GM18517 (cell line): ENCODE data around the gene GSK3B.
"Not testable (repeated sequence)": the region's sequence is repeated elsewhere in the genome, so short reads cannot be mapped to it uniquely, and the experiment has no call there.

Source experiments
- ATAC-seq: cut with Tn5 transposase; IDR thresholded peaks from one replicate; pipeline ENCODE4 v1.9.1; 2021; ENCODE audit warnings: mild to moderate bottlenecking, moderate library complexity; ENCODE audit not compliant: unreplicated experiment

The GSK3B gene

DNA sequence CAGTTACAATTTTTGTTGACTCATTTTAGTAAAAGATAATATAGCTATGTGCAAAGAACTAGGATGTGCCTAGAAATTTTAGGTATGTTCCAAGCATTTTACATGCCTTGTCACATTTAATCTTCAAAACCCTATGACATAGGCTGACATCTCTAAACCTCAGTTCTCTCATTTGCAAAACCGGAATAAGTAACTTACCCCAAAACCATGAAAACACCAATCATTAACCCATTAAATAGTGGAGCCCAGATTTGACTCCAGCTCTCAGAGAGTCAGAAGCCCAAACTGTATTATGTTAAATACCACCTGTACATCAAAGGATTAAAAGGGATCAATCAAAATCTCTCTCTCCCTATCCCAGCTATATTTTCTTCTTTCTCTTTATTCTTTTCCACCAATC lies 36.6 kb downstream of the GSK3B start:
- no peak for ATAC-seq

DNA sequence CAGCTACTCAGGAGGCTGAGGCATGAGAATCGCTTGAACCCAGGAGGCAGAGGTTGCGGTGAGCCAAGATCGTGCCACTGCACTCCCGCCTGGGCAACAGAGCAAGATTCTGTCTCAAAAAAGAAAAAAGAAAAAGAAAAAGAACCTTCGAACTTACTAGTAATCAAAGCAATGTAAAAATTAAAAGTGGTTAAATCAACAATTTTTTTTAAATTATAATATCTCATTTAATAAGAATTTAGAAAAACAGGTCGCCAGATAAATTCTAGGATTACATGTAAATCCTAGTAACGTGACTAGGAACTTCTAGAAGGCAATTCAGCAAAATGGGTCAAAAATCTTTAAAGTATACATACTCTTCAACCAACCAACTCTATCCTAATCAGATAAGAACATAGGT lies 37.2 kb downstream of the GSK3B start:
- no peak for ATAC-seq

DNA sequence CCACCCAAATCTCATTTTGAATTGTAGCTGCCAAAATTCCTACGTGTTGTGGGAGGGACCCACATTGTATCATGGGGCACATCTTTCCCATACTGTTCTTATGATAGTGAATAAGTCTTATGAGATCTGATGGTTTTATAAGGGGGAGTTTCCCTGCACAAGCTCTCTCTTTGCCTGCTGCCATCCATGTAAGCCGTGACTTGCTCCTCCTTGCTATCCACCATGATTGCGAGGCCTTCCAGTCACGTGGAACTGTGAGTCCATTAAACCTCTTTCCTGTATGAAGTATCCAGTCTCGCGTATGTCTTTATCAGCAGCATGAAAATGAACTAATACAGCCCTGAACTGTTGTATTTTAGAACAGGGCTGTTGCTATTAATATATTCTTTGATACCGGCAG lies 40.6 kb downstream of the GSK3B start:
- ATAC-seq: not testable (repeated sequence)

DNA sequence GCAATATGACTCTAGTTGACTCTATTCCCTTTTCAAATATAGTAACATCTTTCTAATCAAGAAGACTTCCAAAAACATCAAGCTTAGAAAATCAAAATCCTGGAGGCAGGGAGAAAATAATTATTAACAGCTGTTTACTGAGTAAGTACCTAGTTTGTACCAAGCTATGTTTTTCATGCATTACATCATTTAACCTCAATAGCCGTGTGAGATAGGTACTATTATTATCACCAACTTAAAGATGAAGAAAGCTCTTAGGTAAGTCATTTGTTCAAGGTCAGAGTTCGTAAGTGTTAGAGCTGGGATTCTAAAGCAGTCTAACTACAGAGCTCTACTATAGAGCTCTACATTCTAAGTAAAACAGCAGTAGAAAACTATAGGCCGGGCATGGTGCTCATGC lies 41.6 kb downstream of the GSK3B start:
- ATAC-seq: peak; percentile 47

DNA sequence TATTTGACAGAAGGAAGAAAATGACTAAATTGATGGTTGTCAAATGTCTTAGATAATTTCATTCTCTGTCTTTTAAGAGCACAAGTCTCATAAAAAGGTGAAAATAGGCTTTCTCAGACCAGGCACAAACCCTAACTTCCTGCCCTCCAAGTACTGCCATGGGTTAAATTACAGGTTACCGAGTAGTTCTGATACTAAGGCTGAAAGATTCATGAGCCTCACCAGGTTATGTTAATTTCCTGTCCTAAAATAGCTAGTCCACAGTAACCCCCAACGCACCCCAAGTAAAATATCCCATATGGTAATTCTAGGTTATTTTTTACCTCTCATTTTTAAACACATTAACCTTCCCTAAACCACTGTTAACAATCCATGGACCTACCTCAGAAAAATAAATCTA lies 42.0 kb downstream of the GSK3B start:
- ATAC-seq: peak; percentile 80

DNA sequence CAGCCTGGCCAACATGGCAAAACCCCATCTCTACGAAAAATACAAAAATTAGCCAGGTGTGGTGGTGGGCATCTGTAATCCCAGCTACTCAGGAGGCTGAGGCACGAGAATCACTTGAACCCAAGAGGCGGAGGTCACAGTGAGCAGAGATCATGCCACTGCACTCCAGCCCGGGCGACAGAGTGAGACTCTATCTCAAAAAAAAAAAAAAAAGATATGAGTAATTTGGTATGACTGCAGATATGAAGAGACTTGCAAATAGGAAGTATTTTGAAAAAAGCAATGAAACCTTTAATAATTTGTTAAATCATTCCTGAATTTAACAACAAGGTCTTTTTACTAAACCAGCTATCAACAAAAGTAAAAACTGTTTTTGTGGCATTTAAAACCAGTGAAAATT lies 42.7 kb downstream of the GSK3B start:
- not testable (repeated sequence) for ATAC-seq

DNA sequence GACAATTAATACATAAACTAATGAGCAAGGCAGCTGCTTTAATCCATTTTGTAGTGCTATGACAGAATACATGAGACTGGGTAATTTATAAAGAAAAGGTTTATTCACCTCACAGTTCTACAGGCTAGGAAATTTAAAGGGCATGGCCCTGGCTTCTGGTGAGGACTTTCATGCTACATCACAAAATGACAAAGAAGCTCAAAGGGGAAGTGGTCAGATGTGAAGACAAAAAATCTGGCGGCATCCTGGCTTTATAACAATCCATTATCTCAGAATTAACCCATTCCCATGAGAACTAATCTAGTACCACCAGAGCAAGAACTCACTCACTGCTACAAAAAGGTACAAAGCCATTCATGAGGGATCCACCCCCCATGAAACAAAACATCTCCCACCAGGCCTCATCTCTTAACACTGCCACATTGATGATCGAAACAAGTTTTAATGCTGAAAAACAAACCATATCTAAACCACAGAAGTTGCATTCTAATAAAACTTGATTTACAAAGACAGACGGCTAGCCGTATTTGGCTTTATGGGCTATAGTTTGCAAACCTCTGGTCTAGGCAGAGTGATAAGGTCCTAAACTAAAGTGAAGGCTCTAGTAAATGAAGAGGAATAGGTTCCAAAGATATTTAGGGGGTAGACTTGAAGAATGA lies 44.2 kb downstream of the GSK3B start:
- no peak for ATAC-seq

DNA sequence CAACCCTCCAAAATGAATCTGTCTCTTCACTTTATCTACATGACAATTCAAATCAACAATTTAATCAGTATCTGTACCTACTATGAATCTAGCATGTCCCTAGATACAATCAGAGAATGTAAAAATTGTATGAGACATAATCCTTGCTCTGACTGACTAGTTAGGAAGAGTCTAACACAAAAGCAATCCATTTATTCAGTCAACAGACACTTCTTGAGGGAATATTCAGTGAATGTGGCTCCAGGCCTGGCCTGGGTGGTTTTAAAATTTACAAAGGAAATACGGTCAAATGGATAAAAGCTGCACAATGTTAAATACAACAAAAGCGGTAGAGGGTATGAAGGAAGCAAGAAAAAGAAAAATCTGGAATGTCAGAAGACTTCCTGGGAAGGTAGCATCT lies 45.2 kb downstream of the GSK3B start:
- ATAC-seq: no peak

DNA sequence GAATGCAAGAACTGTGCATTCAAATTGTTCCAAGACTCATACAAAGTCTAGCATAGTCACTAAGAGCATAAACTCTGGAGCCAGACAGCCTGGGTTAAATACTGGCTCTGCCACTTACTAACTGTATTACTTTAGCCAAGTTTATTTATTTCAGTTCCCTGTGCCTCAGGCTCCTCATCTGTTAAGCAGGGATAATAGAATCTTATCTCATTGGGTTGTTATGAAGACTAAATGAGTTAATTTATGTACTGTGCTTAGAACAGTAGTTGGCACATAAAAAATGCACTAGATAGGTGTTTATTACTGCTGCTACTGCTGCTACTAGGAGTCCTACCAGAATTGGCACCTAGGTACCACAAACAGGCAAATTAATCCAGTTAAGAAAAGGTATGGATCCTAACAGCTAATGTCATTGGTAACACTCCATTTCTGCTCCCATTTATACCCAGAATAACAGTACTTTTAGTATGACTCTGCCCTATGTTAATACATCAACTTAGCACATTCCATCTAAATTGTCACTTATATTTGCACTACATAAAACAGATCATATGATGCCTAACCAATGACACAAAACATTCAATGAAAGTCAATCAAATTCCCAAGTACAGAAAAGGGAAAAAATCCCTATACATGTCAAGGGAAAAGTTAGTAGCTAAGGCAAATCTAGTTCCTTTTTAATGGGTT lies 45.7 kb downstream of the GSK3B start:
- ATAC-seq: no peak

DNA sequence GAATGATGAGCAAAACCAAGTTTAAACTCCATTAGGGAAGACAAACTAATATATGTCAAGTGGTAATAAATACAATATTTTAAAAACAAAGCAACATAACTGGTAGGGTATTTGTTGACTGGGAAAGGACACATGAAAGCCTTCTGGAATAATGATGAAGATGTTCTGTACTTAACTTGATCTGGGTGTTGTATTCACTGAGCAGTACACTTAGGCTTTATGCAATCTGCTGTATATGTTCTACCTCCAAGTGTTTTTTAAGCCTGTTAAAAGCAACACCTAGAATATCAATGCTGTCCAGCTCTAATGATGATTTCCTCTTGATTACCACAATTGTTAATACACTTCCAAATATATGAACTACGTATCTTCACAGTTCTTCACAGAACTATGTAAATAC lies 46.6 kb downstream of the GSK3B start:
- ATAC-seq: no peak

DNA sequence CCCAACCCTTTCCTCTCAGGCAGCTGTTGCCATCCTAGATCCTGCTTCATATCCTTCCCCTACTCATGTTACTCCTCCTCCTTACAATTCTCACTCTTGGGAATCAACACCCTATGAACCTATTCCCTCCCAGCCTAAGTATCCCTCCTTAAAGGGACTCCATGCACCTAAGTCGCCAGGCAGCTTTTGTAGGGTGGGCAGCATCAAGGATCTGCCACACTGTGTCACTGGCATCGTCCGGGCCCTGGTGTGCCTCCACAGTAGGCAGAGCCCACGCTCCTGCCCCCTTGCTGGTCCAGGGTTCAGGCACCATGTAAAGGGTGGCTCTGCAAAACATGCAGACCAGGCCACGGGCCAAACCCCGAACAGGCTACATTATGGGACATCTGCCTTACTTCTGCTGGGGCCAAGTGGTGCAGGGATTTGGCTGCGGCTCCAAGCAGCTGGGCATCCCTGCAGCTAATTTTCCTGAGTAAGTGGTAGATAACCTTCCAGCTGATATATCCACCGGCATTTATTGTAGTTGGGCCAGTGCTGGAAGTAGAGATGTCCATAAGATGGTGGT lies 53.4 kb downstream of the GSK3B start:
- ATAC-seq: no peak

DNA sequence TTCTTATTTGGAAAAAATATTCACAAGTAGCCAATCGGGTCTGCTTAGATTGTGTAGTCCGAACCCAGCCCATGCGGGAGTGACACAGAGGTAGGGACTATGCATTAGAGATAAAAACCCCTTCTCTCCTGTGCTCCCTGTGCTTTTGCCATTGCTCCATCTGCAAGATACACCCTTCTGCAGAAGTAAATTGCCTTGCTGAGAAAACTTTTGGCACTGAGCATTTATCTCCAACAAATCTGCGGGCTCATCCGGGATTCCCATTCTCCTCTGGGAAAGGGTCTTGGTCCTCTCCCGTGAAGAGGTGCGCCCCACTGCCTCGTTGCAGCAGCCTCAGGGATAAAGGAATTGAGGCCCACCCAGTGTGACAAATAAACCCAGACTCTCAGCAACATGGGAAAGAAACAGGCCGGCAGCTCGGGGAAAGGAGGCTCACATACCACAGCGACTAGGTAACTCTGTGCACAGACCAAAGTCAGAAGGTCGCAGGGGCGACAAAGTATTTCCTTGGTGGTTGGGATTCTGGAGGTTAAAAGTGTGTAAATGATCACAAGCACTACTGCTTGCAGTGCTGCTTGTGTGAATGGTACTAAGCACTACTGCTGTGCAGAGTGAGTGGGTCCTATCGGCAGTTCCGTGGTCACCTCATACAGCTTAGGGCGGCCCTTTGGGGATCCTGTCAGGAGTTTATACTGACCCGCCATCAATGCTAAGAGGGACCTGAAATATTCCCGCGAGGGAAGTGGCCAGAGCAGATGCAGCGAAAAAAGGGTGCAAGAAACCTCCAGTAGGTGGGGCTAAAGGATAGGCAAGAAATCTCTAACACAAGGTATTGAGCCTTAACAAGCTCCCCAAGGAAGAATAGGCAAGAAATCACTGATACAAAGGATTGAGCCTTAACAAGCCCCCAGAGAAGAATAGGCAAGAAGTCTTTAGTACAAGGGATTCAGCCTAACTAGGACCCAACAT lies 54.3 kb downstream of the GSK3B start:
- no peak for ATAC-seq

DNA sequence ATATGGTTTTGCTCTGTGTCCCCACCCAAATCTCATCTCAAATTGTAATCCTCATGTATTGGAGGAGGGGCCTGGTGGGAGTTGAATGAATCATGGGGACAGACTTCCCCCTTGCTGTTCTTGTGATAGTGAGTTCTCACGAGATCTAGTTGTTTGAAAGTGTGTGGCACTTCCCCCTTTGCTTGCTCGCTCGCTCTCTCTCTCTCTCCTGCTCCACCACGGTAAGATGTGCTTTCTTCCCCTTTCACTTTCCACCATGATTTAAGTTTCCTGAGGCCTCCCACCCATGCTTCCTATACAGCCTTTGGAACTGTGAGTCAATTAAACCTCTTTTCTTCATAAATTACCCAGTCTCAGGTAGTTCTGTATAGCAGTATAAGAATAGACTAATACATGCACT lies 60.7 kb downstream of the GSK3B start:
- no peak for ATAC-seq

DNA sequence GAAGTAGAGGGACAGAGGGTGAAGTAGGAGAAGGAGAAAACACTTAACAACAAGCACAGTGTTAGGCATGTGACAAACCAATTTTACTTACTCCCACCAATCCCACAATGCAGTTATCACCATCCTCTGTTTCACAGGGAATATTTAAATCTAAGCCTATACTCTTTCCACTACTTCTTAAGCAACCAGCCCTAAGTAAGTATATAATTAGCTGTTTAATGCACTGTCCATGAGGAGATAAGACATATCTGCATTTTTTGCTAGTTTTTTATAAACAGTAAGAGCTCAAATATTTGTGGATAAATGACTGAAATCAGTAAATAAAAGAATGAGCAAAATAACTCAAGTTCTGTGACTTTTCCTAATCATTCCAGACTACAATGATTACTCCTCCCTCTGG lies 62.7 kb downstream of the GSK3B start:
- no peak for ATAC-seq

DNA sequence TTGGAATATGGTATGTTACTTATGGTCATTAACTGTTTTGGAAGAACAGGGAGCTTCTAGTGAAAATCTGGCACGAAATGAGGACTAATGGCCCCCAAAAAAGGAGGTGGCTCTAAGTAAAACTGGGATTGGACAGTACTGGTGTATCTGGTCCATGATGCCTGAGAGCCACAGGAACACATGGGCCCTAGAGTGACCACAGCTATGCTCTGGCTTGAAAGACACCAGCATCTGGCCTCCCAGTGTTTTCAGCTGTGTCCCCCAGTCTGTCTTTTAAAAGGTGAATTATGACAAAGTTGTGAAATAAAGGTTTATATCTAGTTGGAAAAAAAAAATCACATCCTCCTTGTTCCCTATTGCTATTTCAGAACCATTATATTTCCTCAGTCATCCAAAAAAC lies 64.5 kb downstream of the GSK3B start:
- ATAC-seq: no peak

DNA sequence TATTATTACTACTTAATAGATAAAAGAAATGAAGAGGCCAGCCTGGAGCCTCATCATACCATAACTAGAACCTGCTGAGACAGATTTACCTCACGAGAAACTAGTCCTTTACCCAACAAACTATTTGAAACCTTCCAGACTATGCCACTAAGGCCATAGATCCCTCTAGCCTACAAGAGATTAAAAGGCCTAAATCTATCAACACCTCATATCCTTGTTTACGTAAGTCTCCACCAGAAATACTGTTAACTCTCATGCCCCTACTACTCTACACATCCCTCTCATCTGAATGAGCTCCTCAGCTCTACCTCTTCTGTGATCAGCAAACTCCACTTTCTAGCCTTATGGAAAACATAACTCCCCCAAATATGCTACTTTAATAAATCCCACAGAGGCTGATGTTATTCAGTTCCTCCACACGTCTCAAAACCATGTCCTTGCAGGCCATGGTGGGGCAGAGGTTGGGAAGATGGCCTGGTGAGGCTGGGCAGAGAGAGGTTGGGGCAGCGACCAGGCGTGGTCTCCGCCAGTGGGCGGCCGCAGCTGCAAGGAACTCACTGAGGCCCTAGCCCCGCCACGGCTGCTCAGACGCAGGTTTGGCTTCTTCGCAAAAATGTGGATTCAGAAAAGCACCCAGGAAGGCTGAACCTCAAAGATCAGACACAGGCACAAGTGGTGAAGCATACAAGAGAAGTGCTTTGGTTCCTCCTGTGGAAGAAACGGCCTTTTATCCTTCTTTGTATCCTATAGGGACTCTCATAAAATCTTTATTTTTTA lies 65.8 kb downstream of the GSK3B start:
- no peak for ATAC-seq

DNA sequence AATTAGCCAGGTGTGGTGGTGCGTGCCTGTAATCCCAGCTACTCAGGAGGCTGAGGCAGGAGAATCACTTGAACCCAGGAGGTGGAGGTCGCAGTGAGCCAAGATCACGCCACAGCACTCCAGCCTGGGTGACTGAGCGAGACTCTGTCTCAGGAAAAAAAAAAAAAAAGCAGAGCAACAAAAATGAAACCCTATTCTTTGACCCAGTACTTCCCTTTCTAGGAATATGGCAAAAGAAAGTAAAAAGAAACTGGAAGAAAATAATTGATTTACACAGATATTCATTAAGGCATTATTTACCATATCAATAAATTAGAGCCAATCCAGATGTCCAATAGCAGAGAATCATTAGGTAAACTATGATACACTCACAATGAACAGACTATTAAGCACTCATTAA lies 67.0 kb downstream of the GSK3B start:
- ATAC-seq: no peak

DNA sequence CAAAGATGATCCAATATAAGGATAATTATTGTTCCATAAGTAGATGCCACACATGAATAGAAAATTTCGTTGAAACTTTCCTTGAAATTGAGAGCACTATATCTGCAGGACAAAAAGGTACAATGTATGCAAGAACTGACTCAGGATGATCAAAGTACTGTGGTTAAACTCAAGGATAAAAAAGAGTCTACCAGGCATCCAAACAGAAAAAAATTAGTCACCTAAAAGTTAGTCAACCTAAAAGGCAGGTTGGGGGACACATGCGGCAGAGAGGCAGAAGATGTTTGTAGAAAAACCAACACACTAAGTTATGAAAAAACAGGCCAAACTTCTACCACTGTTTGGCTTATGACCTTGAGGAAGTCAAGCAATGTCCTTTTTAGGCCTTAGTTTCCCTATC lies 68.7 kb downstream of the GSK3B start:
- ATAC-seq: no peak

DNA sequence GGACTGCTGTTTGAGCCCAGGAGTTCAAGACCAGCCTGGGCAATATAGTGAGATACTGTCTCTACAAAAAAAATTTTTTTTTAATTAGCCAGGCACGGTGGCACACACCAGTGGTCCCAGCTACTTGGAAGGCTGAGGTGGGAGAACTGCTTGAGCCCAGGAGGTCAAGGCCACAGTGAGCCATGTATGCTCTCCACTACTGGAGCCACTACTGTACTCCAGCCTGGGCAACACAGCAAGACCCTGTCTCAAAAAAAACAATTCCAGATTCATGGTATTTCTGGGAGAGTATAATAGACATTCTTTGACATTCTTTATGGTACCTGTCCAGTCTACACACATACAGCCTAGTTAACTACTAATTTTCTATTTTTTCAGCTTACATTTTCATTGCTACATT lies 70.1 kb downstream of the GSK3B start:
- ATAC-seq: no peak

DNA sequence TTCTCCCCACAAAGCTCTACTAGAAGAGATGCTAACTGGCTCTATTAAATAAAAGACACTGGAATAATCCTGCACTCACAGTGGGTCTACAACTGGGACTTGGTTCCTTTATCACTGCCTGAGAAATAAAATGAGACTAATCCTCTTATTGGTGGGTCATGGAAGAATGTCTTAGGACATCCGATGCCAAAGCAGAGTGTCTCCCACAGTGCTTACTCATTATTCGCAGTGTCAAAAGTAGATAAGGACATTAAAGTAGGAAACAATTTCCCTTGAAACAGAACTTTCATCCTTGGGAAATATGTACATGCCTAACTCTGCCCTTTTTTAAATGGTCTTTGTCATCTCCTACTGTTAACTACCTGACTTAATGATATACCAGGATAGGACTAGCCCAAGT lies 71.5 kb downstream of the GSK3B start:
- ATAC-seq: no peak

DNA sequence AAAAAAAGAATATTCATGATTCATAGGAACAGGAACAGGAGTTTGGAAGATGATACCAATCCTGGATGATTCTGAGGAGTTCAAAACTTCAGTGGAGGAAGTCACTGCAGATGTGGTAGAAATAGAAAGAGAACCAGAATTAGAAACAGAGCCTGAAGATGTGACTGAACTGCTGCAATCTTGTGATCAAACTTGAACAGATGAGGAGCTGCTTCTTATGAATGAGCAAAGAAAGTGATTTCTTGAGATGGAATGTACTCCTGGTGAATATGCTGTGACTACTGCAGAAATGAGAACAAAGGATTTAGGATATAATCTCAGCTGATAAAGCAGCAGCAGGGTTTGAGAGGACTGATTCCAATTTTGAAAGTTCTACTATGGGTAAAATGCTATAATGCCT lies 72.7 kb downstream of the GSK3B start:
- no peak for ATAC-seq
